Fibroblast of gingiva (primary cell): Measurements from ENCODE around the gene RCOR2.

Source experiments
- DNase-seq: peaks from one replicate; pipeline ENCODE4 v3.0.0-alpha.2; 2011; ENCODE audit warnings: low read depth

The RCOR2 gene

DNA sequence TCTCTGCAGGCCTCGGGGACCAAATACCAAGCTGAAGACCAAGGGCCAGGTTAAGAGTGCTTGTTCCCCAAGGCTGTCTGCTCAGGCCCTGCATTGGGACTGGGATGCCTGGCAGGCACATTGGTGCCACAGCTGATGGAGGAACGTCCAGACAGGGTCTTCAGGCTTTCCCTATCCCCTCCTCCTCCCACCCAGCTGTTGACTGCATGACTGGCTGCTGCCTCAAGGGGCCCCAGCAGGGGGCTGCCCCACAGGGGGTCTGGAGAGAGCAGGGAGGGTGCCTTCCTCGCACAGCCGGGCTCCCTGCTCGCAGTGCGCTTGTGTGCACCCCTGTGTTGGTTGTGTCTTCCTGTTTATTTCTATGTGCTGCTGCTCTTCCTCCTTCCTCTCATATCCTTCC, 9.9 kb downstream of the RCOR2 start:
- DNase-seq = no peak

GRCh38 chr11:63906585-63906984, 10.4 kb downstream of the RCOR2 start:
- DNase-seq = no peak

DNA sequence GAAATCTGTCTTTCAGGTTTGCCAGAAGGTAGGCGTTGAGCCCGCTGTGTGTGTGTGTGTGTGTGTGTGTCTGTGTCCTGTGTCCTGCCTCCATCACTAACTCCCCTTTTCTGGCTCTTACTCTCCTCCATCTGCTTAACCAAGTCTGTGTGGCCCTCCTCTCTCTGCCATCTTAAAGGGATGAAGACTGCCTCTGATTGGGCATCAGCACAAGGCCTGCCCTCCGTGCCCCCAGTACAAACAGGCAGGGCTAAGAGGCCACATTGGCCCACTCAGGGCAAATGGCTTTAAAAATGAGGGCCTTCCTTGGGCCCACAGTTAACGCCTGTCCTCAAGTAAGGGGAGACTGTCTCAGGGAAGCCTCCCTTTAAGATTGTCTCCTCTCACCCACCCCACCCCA, 10.9 kb downstream of the RCOR2 start:
- no peak for DNase-seq

- DNase-seq = no peak
These were observed 11.8 kb downstream of the RCOR2 start for GRCh38 chr11:63905179-63905578.

DNA sequence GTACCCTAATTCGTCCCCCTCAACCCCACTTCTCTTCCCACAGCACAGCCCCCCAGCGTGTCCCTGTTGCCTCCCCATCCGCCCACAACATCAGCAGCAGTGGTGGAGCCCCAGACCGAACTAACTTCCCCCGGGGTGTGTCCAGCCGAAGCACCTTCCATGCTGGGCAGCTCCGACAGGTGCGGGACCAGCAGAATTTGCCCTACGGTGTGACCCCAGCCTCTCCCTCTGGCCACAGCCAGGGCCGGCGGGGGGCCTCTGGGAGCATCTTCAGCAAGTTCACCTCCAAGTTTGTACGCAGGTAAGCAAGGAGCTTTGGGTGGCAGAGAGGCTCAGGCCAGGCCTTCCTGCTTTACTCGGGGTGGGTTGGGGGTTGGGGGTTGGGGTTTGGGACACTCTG, 12.2 kb downstream of the RCOR2 start:
- DNase-seq = no peak

GRCh38 chr11:63903884-63904283, 13.1 kb downstream of the RCOR2 start:
- DNase-seq = no peak

DNA sequence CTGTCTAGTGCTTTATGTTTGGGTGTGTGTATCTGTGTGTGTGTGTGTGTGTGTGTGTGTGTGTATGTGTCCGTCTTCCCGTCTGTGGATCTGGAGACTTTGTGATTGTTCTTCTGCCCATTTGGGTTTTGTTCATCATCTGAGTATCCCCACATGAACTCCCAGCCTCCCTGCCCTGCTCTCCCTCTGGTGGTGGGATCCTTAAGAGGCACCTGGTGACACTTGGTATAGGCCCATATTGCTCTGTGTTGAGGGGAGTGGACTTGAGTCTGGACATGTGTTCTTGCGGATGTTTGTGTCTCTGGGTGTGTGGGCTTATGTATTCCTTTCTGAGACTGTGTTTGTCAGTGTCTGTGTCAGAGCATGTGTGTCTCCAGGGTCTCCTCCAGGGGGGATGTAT, 15.3 kb downstream of the RCOR2 start:
- no peak for DNase-seq

GRCh38 chr11:63897459-63898146, 19.4 kb downstream of the RCOR2 start:
- DNase-seq = no peak

DNA sequence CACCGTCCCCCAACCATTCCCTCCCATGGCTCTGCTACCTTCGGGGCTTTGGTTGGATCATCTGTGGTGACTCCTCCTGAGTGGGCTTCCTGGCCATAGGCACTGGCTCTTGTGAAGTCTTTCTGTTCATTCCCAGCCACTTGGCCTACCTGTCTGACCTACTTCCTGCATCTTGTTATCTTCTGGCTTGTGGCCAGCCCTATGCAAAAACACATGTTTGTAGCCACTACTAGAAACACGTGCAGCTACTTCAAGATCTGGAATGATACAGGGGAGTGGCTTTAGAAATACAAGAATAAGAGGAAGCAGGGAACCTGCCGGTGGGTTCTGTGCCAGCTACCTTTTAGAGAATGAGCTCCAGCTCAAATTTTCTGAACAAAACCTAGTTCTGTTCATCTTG, 20.9 kb downstream of the RCOR2 start:
- no peak for DNase-seq

DNA sequence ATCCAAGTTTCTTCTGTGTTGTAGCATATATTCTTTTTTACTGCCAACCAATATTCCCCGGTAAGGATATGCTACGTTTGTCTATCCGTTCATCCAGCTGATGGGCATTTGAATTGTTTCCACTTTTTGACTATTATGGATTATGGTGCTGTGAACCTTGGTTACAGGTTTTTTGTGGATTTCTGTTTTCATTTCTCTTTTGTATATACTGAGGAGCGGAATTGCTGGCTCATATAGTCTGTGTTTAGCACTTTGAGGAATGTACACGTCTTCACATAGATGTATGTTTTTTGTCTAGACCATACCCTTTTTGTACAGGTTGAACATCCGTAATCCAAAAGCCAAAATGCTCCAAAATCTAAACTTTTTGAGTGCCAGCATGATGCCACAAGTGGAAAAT, 23.6 kb downstream of the RCOR2 start:
- no peak for DNase-seq

GRCh38 chr11:63892228-63892627, 24.7 kb downstream of the RCOR2 start:
- DNase-seq = peak; percentile 17

DNA sequence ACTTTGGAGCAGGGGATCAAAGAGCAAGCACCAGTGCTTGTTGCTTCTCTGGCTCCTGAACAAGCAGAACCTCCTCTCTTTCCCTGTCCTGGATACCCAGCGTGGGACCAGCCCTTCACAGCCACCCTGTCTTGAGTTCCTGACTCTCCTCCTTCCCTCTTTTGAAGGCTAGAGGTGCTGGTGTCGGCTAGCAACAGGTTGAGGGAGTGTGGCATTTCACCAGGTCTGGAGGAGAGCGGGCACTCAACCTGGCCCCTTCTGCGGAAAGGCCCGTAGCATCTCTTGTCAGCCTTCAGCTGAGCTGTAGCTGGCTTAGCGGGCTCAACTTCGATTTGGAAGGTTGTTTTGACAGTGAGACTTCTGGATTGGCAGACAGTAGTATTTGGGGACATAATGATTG, 26.6 kb downstream of the RCOR2 start:
- no peak for DNase-seq

- no peak for DNase-seq
These were observed 27.6 kb downstream of the RCOR2 start for GRCh38 chr11:63889344-63889743.

- DNase-seq = peak; percentile 28
These were observed 28.5 kb downstream of the RCOR2 start for GRCh38 chr11:63888170-63889086.

DNA sequence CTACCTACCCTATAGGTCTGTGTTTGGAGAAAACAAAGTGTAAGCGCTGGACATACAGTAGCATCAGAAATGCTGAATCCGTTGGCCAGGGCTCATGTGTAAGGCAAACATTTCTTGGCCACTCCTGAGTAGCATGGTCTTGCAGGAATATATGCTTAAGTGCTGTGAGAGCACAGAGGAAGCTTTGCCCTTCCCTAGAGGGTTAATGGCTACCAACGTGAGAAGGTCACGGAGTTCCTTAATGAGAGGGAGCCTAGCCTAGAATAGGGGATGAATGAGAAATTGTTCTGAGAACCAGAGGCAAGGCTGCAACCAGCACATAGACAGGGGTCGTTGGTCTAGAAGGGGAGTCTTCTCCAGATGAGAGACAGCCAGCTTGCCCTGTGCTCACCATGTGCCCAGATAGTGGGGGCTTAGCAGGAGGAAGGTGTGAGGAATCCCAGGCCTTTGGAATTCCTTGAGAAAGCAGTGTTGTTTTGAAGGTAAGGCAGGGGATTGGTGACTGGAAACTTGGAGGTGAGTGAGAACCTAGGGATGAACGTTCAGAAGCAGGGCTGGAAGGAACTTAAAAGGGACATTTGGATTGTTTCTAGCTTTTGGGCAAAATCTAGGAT, 29.5 kb downstream of the RCOR2 start:
- no peak for DNase-seq

- DNase-seq = no peak
These were observed 32.6 kb downstream of the RCOR2 start for GRCh38 chr11:63884196-63884932.

DNA sequence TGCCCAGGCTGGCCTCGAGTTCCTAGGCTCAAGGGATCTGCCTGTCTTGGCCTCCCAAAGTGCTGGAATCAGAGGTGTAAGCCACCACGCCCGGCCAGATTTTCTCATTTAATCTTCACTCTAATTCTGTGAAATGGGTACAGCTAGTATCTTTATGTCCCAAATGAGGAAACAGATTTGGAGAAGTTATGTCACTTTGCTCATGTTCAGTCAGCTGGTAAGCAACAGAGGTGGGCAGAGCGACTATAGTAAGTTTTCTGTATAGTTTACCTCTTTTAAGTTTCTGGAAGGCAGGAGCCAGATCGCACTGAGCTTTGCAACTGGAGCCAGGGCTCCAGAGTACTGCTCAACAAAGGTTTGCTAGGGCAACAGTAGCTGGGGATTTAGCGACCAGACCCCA, 33.2 kb downstream of the RCOR2 start:
- DNase-seq = no peak

GRCh38 chr11:63882555-63883242, 34.3 kb downstream of the RCOR2 start:
- DNase-seq = no peak

DNA sequence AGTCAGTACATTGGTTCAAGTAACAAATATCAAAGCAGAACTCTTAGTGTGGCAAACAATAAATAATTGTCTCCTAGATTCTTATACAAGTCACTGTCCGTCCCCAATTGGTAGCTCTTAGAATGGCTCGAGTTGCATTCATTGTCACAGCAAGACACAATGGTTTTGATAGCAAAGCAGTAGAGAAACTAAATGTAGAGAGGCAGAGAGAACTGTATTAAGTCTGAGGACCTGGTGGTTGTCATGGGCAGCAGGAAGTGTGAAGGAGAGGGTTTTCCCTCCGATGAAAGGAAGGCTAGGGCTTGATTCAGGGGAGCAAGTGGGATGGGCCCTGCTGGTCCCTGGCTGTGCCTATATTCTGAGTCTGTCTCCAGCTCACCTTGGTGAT, 36.6 kb downstream of the RCOR2 start:
- DNase-seq = no peak

- DNase-seq = peak; percentile 43
These were observed 37.2 kb downstream of the RCOR2 start for GRCh38 chr11:63879598-63880402.
